Lower leg skin (tissue), 4 donors: ENCODE measurements around the gene ENPEP. TPM values are rescaled to one million over a fixed set of nuclear protein-coding genes. Genes with fewer than 3 reads are reported as not detected.

Source experiments
- DNase-seq, 2 donors: peaks; one replicate each; pipeline ENCODE4 v3.0.0-alpha.2; 2019; ENCODE audit warnings: low spot score in 2 of 2
- H3K4me3 ChIP-seq: fragments of 200-600 bp; sonication (generic); 2 replicates; pipeline ENCODE4 v1.5.1; 2017; ENCODE audit warnings: mild to moderate bottlenecking, low read depth; ENCODE audit not compliant: poor library complexity, severe bottlenecking
- CTCF ChIP-seq, 3 donors: fragments of 450-650 bp; IDR thresholded peaks; one replicate each; pipeline ENCODE4 v1.5.1; 2016; ENCODE audit warnings: antibody characterized with exemption in 3 of 3, mild to moderate bottlenecking in 3 of 3, moderate library complexity in 2 of 3
- POLR2A ChIP-seq, 2 donors: fragments of 450-650 bp; IDR thresholded peaks; one replicate each; pipeline ENCODE4 v1.6.1; 2016 to 2017; ENCODE audit warnings: antibody characterized with exemption in 2 of 2, mild to moderate bottlenecking in 1 of 2, moderate library complexity in 1 of 2
- WGBS, 2 donors: methylation state at CpG; one replicate each; pipeline ENCODE4 v1.1.5; 2018; 5-methylcytosine and 5-hydroxymethylcytosine counted together
- intact Hi-C: fragments of 100-400 bp; cut with DNase I; formaldehyde crosslinking; loops from one replicate; pipeline ENCODE4 v1.15.0; 2023; ENCODE audit warnings: low total_unique reads
- total RNA-seq, 4 donors: library from RNA; depleted of rRNA; stranded (reverse); fragments of >200 nt; gene quantifications; one replicate each; pipeline ENCODE4 v1.1.0, GENCODE V29; 2016

ENPEP gene
- total RNA-seq, 4 donors from 2014 or later: 0.39 to 3.1 (median 1.9) TPM

GRCh38 chr4:110452546-110452945 is 23.4 kb upstream of the ENPEP start:
- WGBS, 2 donors: 70 to 88% methylated on average over 2 of the region's 2 CpGs

GRCh38 chr4:110454441-110454840 is 21.5 kb upstream of the ENPEP start:
- TF ChIP-seq POLR2A (IDR thresholded peaks at IDR 0.05): no peak
- TF ChIP-seq CTCF (IDR thresholded peaks at IDR 0.05): no peak
- 29 to 30% methylated on average over 2 of the region's 2 CpGs for WGBS, 2 donors
- no peak overlapping the region for H3K4me3 ChIP-seq
- intact Hi-C loops: no loop called here
- DNase-seq: no peak

More at GRCh38 chr4:110452546-110452945, 23.4 kb upstream of the ENPEP start:
- intact Hi-C loops: no loop called here
- DNase-seq: no peak
- TF ChIP-seq CTCF (IDR thresholded peaks at IDR 0.05) (no peak), POLR2A (IDR thresholded peaks at IDR 0.05) (no peak)
- no peak overlapping the region for H3K4me3 ChIP-seq

- 58 to 61% methylated on average over 4 of the region's 4 CpGs for WGBS, 2 donors
- intact Hi-C loops: no loop called here
- no peak for DNase-seq
- TF ChIP-seq POLR2A (IDR thresholded peaks at IDR 0.05) (no peak), CTCF (IDR thresholded peaks at IDR 0.05) (no peak)
- no peak overlapping the region for H3K4me3 ChIP-seq
Measured at GRCh38 chr4:110458494-110459266, 17.3 kb upstream of the ENPEP start.

- intact Hi-C loops: no loop called here
- DNase-seq: no peak
- no peak overlapping the region for H3K4me3 ChIP-seq
- WGBS, 2 donors: 84 to 88% methylated on average over 5 of the region's 5 CpGs
- TF ChIP-seq POLR2A (IDR thresholded peaks at IDR 0.05) (no peak), CTCF (IDR thresholded peaks at IDR 0.05) (no peak)
Measured at GRCh38 chr4:110460074-110460746, 15.7 kb upstream of the ENPEP start.

- TF ChIP-seq POLR2A (IDR thresholded peaks at IDR 0.05): no peak
- TF ChIP-seq CTCF (IDR thresholded peaks at IDR 0.05): no peak
- WGBS, 2 donors: 88 to 90% methylated on average over 5 of the region's 5 CpGs
- no peak overlapping the region for H3K4me3 ChIP-seq
- intact Hi-C loops: no loop called here
- no peak for DNase-seq
Measured at GRCh38 chr4:110467400-110467799, 8.6 kb upstream of the ENPEP start.
